GM12892 (cell line): ENCODE results near the gene NANOGP8.

Experiments
- POLR2A ChIP-seq: IDR thresholded peaks from 2 replicates; pipeline ENCODE4 v1.6.1; 2011; ENCODE audit warnings: low read depth, low read length, control low read depth
- POLR2AphosphoS5 ChIP-seq: IDR thresholded peaks from 2 replicates; pipeline ENCODE4 v1.6.1; 2011; ENCODE audit warnings: low read depth, low read length, control low read depth

GRCh38 chr15:35089551-35089950 is 4.5 kb upstream of the NANOGP8 start:
- TF ChIP-seq POLR2AphosphoS5: no peak
- no peak for TF ChIP-seq POLR2A
